GM19372 (cell line): ENCODE measurements around the gene FAM111B.
A peak's percentile ranks its signal among the peaks of the same experiment; 100 is the strongest.

Source experiments
- ATAC-seq: cut with Tn5 transposase; IDR thresholded peaks from one replicate; pipeline ENCODE4 v1.9.1; 2021; ENCODE audit warnings: mild to moderate bottlenecking, low read depth, moderate library complexity; ENCODE audit not compliant: unreplicated experiment

FAM111B gene

GRCh38 chr11:59151761-59152160 lies 44.7 kb downstream of the FAM111B start:
- ATAC-seq, result peak; percentile 49

GRCh38 chr11:59152312-59152951 lies 45.4 kb downstream of the FAM111B start:
- peak; percentile 75 for ATAC-seq

GRCh38 chr11:59154610-59155009 lies 47.6 kb downstream of the FAM111B start:
- no peak for ATAC-seq

GRCh38 chr11:59157433-59157832 lies 50.4 kb downstream of the FAM111B start:
- ATAC-seq, result no peak

GRCh38 chr11:59158206-59159068 lies 51.4 kb downstream of the FAM111B start:
- peak; percentile 93 for ATAC-seq

GRCh38 chr11:59164028-59164427 lies 57.0 kb downstream of the FAM111B start:
- no peak for ATAC-seq

- ATAC-seq, result peak; percentile 68
These were observed 64.7 kb downstream of the FAM111B start, which contains the start of gene DTX4 for GRCh38 chr11:59171508-59172322. TSS of gene DTX4 (plus strand) at chr11:59172132. CDS start at chr11:59172596, 464 bp downstream.

GRCh38 chr11:59172345-59173079 lies 65.5 kb downstream of the FAM111B start:
- ATAC-seq, result peak; percentile 31

GRCh38 chr11:59173080-59173963 lies 66.3 kb downstream of the FAM111B start:
- no peak for ATAC-seq

- no peak for ATAC-seq
These were observed 67.1 kb downstream of the FAM111B start for GRCh38 chr11:59173964-59174663.

- ATAC-seq, result no peak
These were observed 67.6 kb downstream of the FAM111B start for GRCh38 chr11:59174664-59175033.

- ATAC-seq, result no peak
These were observed 68.1 kb downstream of the FAM111B start for GRCh38 chr11:59175091-59175501.

GRCh38 chr11:59176330-59176729 lies 69.3 kb downstream of the FAM111B start:
- no peak for ATAC-seq
